Hepatocyte (in vitro differentiated cells): ENCODE measurements around the gene ITGA11. TPM values are rescaled to one million over a fixed set of nuclear protein-coding genes. Genes with fewer than 3 reads are reported as not detected.

ENCODE experiments used
- DNase-seq: peaks from one replicate; pipeline ENCODE4 v3.0.0-alpha.2; 2016; ENCODE audit warnings: low spot score
- H2AFZ ChIP-seq: fragments of 200-600 bp; sonication (generic); 2 replicates; pipeline ENCODE4 v1.6.0; 2016; ENCODE audit warnings: antibody characterized with exemption, mild to moderate bottlenecking
- H3K27ac ChIP-seq: fragments of 200-600 bp; sonication (generic); 2 replicates; pipeline ENCODE4 v1.5.1; 2016; ENCODE audit warnings: mild to moderate bottlenecking
- H3K27me3 ChIP-seq: fragments of 200-600 bp; sonication (generic); 2 replicates; pipeline ENCODE4 v1.6.1; 2016
- H3K36me3 ChIP-seq: fragments of 200-600 bp; sonication (generic); replicated peaks from 2 replicates; pipeline ENCODE4 v1.5.1; 2016; ENCODE audit warnings: low read depth; ENCODE audit not compliant: insufficient read depth
- H3K4me1 ChIP-seq: fragments of 200-600 bp; sonication (generic); 2 replicates; pipeline ENCODE4 v1.5.1; 2016; ENCODE audit warnings: mild to moderate bottlenecking, moderate library complexity; ENCODE audit not compliant: insufficient read depth
- H3K4me2 ChIP-seq: fragments of 200-600 bp; sonication (generic); 2 replicates; pipeline ENCODE4 v1.6.0; 2016
- H3K4me3 ChIP-seq: fragments of 200-600 bp; sonication (generic); 2 replicates; pipeline ENCODE4 v1.5.1; 2016; ENCODE audit warnings: mild to moderate bottlenecking
- H3K79me2 ChIP-seq: fragments of 200-600 bp; sonication (generic); 2 replicates; pipeline ENCODE4 v1.6.0; 2017; ENCODE audit warnings: mild to moderate bottlenecking
- H3K9me2 ChIP-seq: fragments of 200-600 bp; sonication (generic); replicated peaks from 2 replicates; pipeline ENCODE4 v1.6.0; 2017; ENCODE audit warnings: mild to moderate bottlenecking; ENCODE audit not compliant: insufficient read depth
- H3K9me3 ChIP-seq: fragments of 200-600 bp; sonication (generic); 2 replicates; pipeline ENCODE4 v1.5.1; 2016; ENCODE audit warnings: low read depth, mild to moderate bottlenecking
- H4K20me1 ChIP-seq: fragments of 200-600 bp; sonication (generic); 2 replicates; pipeline ENCODE4 v1.6.0; 2016; ENCODE audit warnings: mild to moderate bottlenecking; ENCODE audit not compliant: insufficient read depth, poor library complexity, severe bottlenecking
- EZH2 ChIP-seq: fragments of 200-600 bp; sonication (generic); IDR thresholded peaks from 2 replicates; pipeline ENCODE4 v1.6.1; 2016; ENCODE audit warnings: antibody characterized with exemption, mild to moderate bottlenecking, borderline replicate concordance
- EZH2phosphoT487 ChIP-seq: fragments of 200-600 bp; sonication (generic); IDR thresholded peaks from one replicate; pipeline ENCODE4 v1.6.1; 2018; ENCODE audit warnings: antibody characterized with exemption, mild to moderate bottlenecking, low read depth, moderate library complexity; ENCODE audit not compliant: unreplicated experiment, severe bottlenecking
- WGBS: methylation state at CpG from one replicate; pipeline ENCODE4 v1.1.6; 2016; ENCODE audit warnings: low lambda C conversion rate; ENCODE audit errors: missing lambda C conversion rate; 5-methylcytosine and 5-hydroxymethylcytosine counted together
- polyA plus RNA-seq: library from polyadenylated mRNA; unstranded; fragments of >200 nt; fragmentation: Nextera tagmentation; extraction: Ambion mirVana; gene quantifications from 2 replicates; pipeline ENCODE4 v1.2.1, GENCODE V29; 2016
- total RNA-seq: library from RNA; depleted of rRNA; stranded (reverse); fragments of >200 nt; gene quantifications from 2 replicates; pipeline ENCODE4 v1.2.3, GENCODE V29; 2014
- TF ChIP-seq, protein P1 (sequence below): fragments of 200-600 bp; sonication (generic); IDR thresholded peaks from 2 replicates; pipeline ENCODE4 v1.5.1; 2016; ENCODE audit warnings: antibody characterized with exemption, mild to moderate bottlenecking; ENCODE audit not compliant: poor library complexity

The ITGA11 gene
- total and polyA plus RNA-seq, 2 experiments from 2014 or later, result 9.7 to 19.6 TPM

GRCh38 chr15:68365140-68365745, 66.7 kb downstream of the ITGA11 start:
- WGBS, result 85% methylated on average over 7 of the region's 7 CpGs
- TF ChIP-seq EZH2phosphoT487, result no peak
- Histone ChIP-seq H3K4me2 (no peak overlapping the region), H3K9me3 (no peaks in the 10 kb centered on the region), H3K36me3 (no peaks in the 10 kb centered on the region), H3K4me1 (peaks cover 14% of the 10 kb centered on the region), H3K27me3 (no peaks in the 10 kb centered on the region), H3K4me3 (no peak overlapping the region), H2AFZ (no peak overlapping the region), H3K27ac (no peak overlapping the region), H3K79me2 (no peaks in the 10 kb centered on the region), H4K20me1 (no peaks in the 10 kb centered on the region), H3K9me2 (no peaks in the 10 kb centered on the region)
- DNase-seq, result no peak

- H3K27me3 ChIP-seq, result no peaks in the 10 kb centered on the region
- WGBS, result 97% methylated on average over 11 of the region's 11 CpGs
- no peak for DNase-seq
- TF ChIP-seq EZH2, result no peak
- TF ChIP-seq EZH2phosphoT487, result no peak
- TF ChIP-seq, protein P1, sequence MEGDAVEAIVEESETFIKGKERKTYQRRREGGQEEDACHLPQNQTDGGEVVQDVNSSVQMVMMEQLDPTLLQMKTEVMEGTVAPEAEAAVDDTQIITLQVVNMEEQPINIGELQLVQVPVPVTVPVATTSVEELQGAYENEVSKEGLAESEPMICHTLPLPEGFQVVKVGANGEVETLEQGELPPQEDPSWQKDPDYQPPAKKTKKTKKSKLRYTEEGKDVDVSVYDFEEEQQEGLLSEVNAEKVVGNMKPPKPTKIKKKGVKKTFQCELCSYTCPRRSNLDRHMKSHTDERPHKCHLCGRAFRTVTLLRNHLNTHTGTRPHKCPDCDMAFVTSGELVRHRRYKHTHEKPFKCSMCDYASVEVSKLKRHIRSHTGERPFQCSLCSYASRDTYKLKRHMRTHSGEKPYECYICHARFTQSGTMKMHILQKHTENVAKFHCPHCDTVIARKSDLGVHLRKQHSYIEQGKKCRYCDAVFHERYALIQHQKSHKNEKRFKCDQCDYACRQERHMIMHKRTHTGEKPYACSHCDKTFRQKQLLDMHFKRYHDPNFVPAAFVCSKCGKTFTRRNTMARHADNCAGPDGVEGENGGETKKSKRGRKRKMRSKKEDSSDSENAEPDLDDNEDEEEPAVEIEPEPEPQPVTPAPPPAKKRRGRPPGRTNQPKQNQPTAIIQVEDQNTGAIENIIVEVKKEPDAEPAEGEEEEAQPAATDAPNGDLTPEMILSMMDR, result no peak
- H3K9me2 ChIP-seq, result no peaks in the 10 kb centered on the region
- H3K4me3 ChIP-seq, result no peak overlapping the region
- no peaks in the 10 kb centered on the region for H4K20me1 ChIP-seq
- H3K4me1 ChIP-seq, result peaks cover 14% of the 10 kb centered on the region
- H3K9me3 ChIP-seq, result no peaks in the 10 kb centered on the region
- H2AFZ ChIP-seq, result no peak overlapping the region
- H3K4me2 ChIP-seq, result no peak overlapping the region
- H3K27ac ChIP-seq, result no peak overlapping the region
- H3K79me2 ChIP-seq, result no peaks in the 10 kb centered on the region
- no peaks in the 10 kb centered on the region for H3K36me3 ChIP-seq
These were observed 67.3 kb downstream of the ITGA11 start for GRCh38 chr15:68364660-68365035.

- TF ChIP-seq EZH2 (no peak), EZH2phosphoT487 (no peak)
- TF ChIP-seq, protein P1, result no peak
- H3K9me3 ChIP-seq, result no peaks in the 10 kb centered on the region
- no peak overlapping the region for H3K4me2 ChIP-seq
- H3K9me2 ChIP-seq, result no peaks in the 10 kb centered on the region
- no peaks in the 10 kb centered on the region for H3K36me3 ChIP-seq
- H3K4me1 ChIP-seq, result peaks cover 14% of the 10 kb centered on the region
- 63% methylated on average over 7 of the region's 7 CpGs for WGBS
- no peaks in the 10 kb centered on the region for H4K20me1 ChIP-seq
- peak overlapping the region; percentile 67 for H3K27ac ChIP-seq
- no peaks in the 10 kb centered on the region for H3K27me3 ChIP-seq
- no peak overlapping the region for H3K4me3 ChIP-seq
- no peaks in the 10 kb centered on the region for H3K79me2 ChIP-seq
- DNase-seq, result peak; percentile 30
- no peak overlapping the region for H2AFZ ChIP-seq
These were observed 67.8 kb downstream of the ITGA11 start for GRCh38 chr15:68364028-68364659.

DNA sequence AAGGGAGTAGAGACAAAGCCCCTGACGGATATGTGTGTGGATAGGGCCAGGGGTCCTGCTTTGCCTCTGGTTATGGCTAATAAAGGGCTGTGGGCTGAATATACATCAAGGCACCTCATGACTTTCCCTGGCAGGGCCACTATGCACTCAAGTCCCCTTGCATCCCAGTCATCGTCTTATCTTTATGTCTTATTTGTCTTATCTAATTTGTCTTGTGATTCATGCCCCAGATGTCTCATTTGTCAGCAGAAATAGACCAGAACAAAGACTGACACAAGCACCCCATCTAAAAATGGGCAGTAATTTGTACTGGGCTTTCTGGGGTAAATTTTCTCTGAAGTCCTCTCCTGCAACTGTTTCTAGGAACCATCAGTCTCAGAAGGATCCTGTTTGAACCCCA, 68.6 kb downstream of the ITGA11 start:
- no peaks in the 10 kb centered on the region for H4K20me1 ChIP-seq
- peaks cover 14% of the 10 kb centered on the region for H3K4me1 ChIP-seq
- H3K27me3 ChIP-seq, result no peaks in the 10 kb centered on the region
- 40% methylated on average over 2 of the region's 2 CpGs for WGBS
- H2AFZ ChIP-seq, result no peak overlapping the region
- H3K9me3 ChIP-seq, result no peaks in the 10 kb centered on the region
- H3K4me3 ChIP-seq, result no peak overlapping the region
- H3K27ac ChIP-seq, result peak overlapping the region; percentile 67
- no peak for DNase-seq
- H3K79me2 ChIP-seq, result no peaks in the 10 kb centered on the region
- H3K36me3 ChIP-seq, result no peaks in the 10 kb centered on the region
- TF ChIP-seq EZH2phosphoT487, result no peak
- no peaks in the 10 kb centered on the region for H3K9me2 ChIP-seq
- no peak overlapping the region for H3K4me2 ChIP-seq
